ENCODE measurements around the gene HECW1. TPM values are rescaled to one million over a fixed set of nuclear protein-coding genes. Genes with fewer than 3 reads are reported as not detected.

HECW1 gene
- total RNA-seq, 2 experiments from 2014 or later, result not detected

- POLR2A ChIA-PET, result no interaction called here
- DNase-seq, result no peak
- Mint-ChIP-seq H3K4me1 (no peaks in the 10 kb centered on the region), H3K27ac (no peak overlapping the region), H3K27me3 (peaks cover 3% of the 10 kb centered on the region), H3K36me3 (ENCODE audit: low read depth) (no peaks in the 10 kb centered on the region), H3K9me3 (no peaks in the 10 kb centered on the region), H3K4me3 (no peak overlapping the region)
- CTCF ChIA-PET, result interaction anchor here (1.9 kb wide), 1 partner anchor 16 kb away, joined by 7 read pairs; no protein-coding TSS in a partner anchor
These were observed 132.3 kb downstream of the HECW1 start for GRCh38 chr7:43244784-43245183.

GRCh38 chr7:43247757-43248156, 135.3 kb downstream of the HECW1 start:
- Mint-ChIP-seq H3K27me3 (peaks cover 7% of the 10 kb centered on the region), H3K9me3 (no peaks in the 10 kb centered on the region), H3K27ac (no peak overlapping the region), H3K4me1 (no peaks in the 10 kb centered on the region), H3K36me3 (ENCODE audit: low read depth) (no peaks in the 10 kb centered on the region), H3K4me3 (no peak overlapping the region)
- CTCF ChIA-PET, result no interaction called here
- no peak for DNase-seq
- POLR2A ChIA-PET, result no interaction called here

GRCh38 chr7:43248553-43248952, 136.1 kb downstream of the HECW1 start:
- Mint-ChIP-seq H3K4me3 (no peak overlapping the region), H3K27me3 (peaks cover 7% of the 10 kb centered on the region), H3K36me3 (ENCODE audit: low read depth) (no peaks in the 10 kb centered on the region), H3K9me3 (no peaks in the 10 kb centered on the region), H3K4me1 (no peaks in the 10 kb centered on the region), H3K27ac (no peak overlapping the region)
- DNase-seq, result no peak
- ChIA-PET POLR2A (no interaction called here), CTCF (no interaction called here)

- ChIA-PET POLR2A (no interaction called here), CTCF (interaction anchor here (1.6 kb wide), 1 partner anchor 13 kb away, joined by 5 read pairs; no protein-coding TSS in a partner anchor)
- Mint-ChIP-seq H3K27ac (no peak overlapping the region), H3K4me1 (no peaks in the 10 kb centered on the region), H3K9me3 (no peaks in the 10 kb centered on the region), H3K4me3 (no peak overlapping the region), H3K36me3 (ENCODE audit: low read depth) (no peaks in the 10 kb centered on the region), H3K27me3 (peaks cover 7% of the 10 kb centered on the region)
- no peak for DNase-seq
These were observed 136.7 kb downstream of the HECW1 start for GRCh38 chr7:43248961-43249822.

GRCh38 chr7:43249823-43250145, 137.3 kb downstream of the HECW1 start:
- Mint-ChIP-seq H3K27ac (no peak overlapping the region), H3K27me3 (peaks cover 7% of the 10 kb centered on the region)
- CTCF ChIA-PET, result interaction anchor here (1.6 kb wide), 1 partner anchor 12 kb away, joined by 5 read pairs; no protein-coding TSS in a partner anchor

GRCh38 chr7:43260980-43261878, 148.8 kb downstream of the HECW1 start:
- Mint-ChIP-seq H3K27me3 (peaks cover 14% of the 10 kb centered on the region), H3K9me3 (no peaks in the 10 kb centered on the region), H3K27ac (no peak overlapping the region), H3K4me1 (no peaks in the 10 kb centered on the region), H3K4me3 (no peak overlapping the region), H3K36me3 (ENCODE audit: low read depth) (no peaks in the 10 kb centered on the region)
- ChIA-PET CTCF (interaction anchor here (0.7 to 2.8 kb wide), 13 partner anchors 9 to 1321 kb away, joined by 3 to 11 read pairs (median 5); partner anchors contain the start of genes MRPL32 and PSMA2), POLR2A (no interaction called here)
- peak; percentile 68 for DNase-seq

More at GRCh38 chr7:43249823-43250145, 137.3 kb downstream of the HECW1 start:
- Mint-ChIP-seq H3K9me3 (no peaks in the 10 kb centered on the region), H3K4me1 (no peaks in the 10 kb centered on the region), H3K4me3 (no peak overlapping the region), H3K36me3 (ENCODE audit: low read depth) (no peaks in the 10 kb centered on the region)
- POLR2A ChIA-PET, result no interaction called here
- DNase-seq, result no peak

GRCh38 chr7:43265139-43265538, 152.7 kb downstream of the HECW1 start:
- CTCF ChIA-PET, result no interaction called here

GRCh38 chr7:43273939-43274719, 161.7 kb downstream of the HECW1 start:
- CTCF ChIA-PET, result no interaction called here
- Mint-ChIP-seq H3K4me1 (no peaks in the 10 kb centered on the region), H3K27ac (no peak overlapping the region), H3K27me3 (peaks cover 19% of the 10 kb centered on the region), H3K36me3 (ENCODE audit: low read depth) (no peaks in the 10 kb centered on the region), H3K4me3 (no peak overlapping the region), H3K9me3 (no peaks in the 10 kb centered on the region)
- DNase-seq, result no peak
- POLR2A ChIA-PET, result no interaction called here

More at GRCh38 chr7:43265139-43265538, 152.7 kb downstream of the HECW1 start:
- no peaks in the 10 kb centered on the region for H3K36me3 Mint-ChIP-seq (ENCODE audit: low read depth)
- H3K27me3 Mint-ChIP-seq, result peaks cover 27% of the 10 kb centered on the region
- no peaks in the 10 kb centered on the region for H3K4me1 Mint-ChIP-seq
- no peak overlapping the region for H3K27ac Mint-ChIP-seq
- DNase-seq, result no peak
- POLR2A ChIA-PET, result no interaction called here
- H3K4me3 Mint-ChIP-seq, result no peak overlapping the region
- no peaks in the 10 kb centered on the region for H3K9me3 Mint-ChIP-seq

GRCh38 chr7:43274752-43275151, 162.3 kb downstream of the HECW1 start:
- CTCF ChIA-PET, result no interaction called here
- H3K27ac Mint-ChIP-seq, result no peak overlapping the region
- DNase-seq, result no peak
- no peaks in the 10 kb centered on the region for H3K36me3 Mint-ChIP-seq (ENCODE audit: low read depth)
- no peak overlapping the region for H3K4me3 Mint-ChIP-seq
- no peaks in the 10 kb centered on the region for H3K9me3 Mint-ChIP-seq
- peaks cover 14% of the 10 kb centered on the region for H3K27me3 Mint-ChIP-seq
- no peaks in the 10 kb centered on the region for H3K4me1 Mint-ChIP-seq
- POLR2A ChIA-PET, result no interaction called here

- Mint-ChIP-seq H3K27ac (no peak overlapping the region), H3K9me3 (no peaks in the 10 kb centered on the region), H3K4me3 (no peak overlapping the region), H3K27me3 (peaks cover 15% of the 10 kb centered on the region), H3K36me3 (ENCODE audit: low read depth) (no peaks in the 10 kb centered on the region), H3K4me1 (no peaks in the 10 kb centered on the region)
- POLR2A ChIA-PET, result no interaction called here
- CTCF ChIA-PET, result no interaction called here
- no peak for DNase-seq
These were observed 164.1 kb downstream of the HECW1 start for GRCh38 chr7:43276547-43276946.

GRCh38 chr7:43278088-43278644, 165.7 kb downstream of the HECW1 start:
- Mint-ChIP-seq H3K27me3 (peaks cover 11% of the 10 kb centered on the region), H3K36me3 (ENCODE audit: low read depth) (no peaks in the 10 kb centered on the region), H3K4me3 (no peak overlapping the region), H3K4me1 (no peaks in the 10 kb centered on the region), H3K27ac (no peak overlapping the region), H3K9me3 (no peaks in the 10 kb centered on the region)
- no peak for DNase-seq
- POLR2A ChIA-PET, result no interaction called here
- CTCF ChIA-PET, result no interaction called here

GRCh38 chr7:43281268-43281667, 168.8 kb downstream of the HECW1 start:
- H3K9me3 Mint-ChIP-seq, result no peaks in the 10 kb centered on the region
- H3K27ac Mint-ChIP-seq, result no peak overlapping the region
- ChIA-PET POLR2A (no interaction called here), CTCF (interaction anchor here (1.4 kb wide), 1 partner anchor 20 kb away, joined by 3 read pairs; no protein-coding TSS in a partner anchor)
- no peak for DNase-seq
- H3K36me3 Mint-ChIP-seq (ENCODE audit: low read depth), result no peaks in the 10 kb centered on the region
- H3K27me3 Mint-ChIP-seq, result peaks cover 14% of the 10 kb centered on the region
- H3K4me1 Mint-ChIP-seq, result no peaks in the 10 kb centered on the region
- H3K4me3 Mint-ChIP-seq, result no peak overlapping the region

Measured in activated CD4-positive, alpha-beta memory T cell treated with anti-CD3 and anti-CD28 coated beads, Interleukin-2, amount 10 ng/mL, durations not matched to agents 7 days and 5 days (primary cell).